SK-N-SH (cell line): ENCODE results near the gene COBLL1. TPM values are rescaled to one million over a fixed set of nuclear protein-coding genes. Genes with fewer than 3 reads are reported as not detected.
A peak's percentile ranks its signal among the peaks of the same experiment; 100 is the strongest.

Source experiments
- CTCF ChIA-PET: fragments of 300-600, 350-600 bp; formaldehyde crosslinking; extraction: SDS; loops from one replicate; lab custom pipeline; 2021; lab: Yijun Ruan, JAX
- POLR2A ChIA-PET: fragments of 350-600 bp; sonication (Branson Sonifier 250); formaldehyde crosslinking; extraction: SDS; loops from one replicate; lab custom pipeline; 2020; ENCODE audit warnings: antibody characterized with exemption, inconsistent platforms; lab: Yijun Ruan, JAX
- DNase-seq: peaks from one replicate; pipeline ENCODE4 v3.0.0; 2012
- H2AFZ ChIP-seq: fragments of 200-600 bp; sonication (generic); 2 replicates; pipeline ENCODE4 v1.8.1; 2016; ENCODE audit warnings: antibody characterized with exemption, mild to moderate bottlenecking, low read depth
- H3F3A ChIP-seq: fragments of 200-600 bp; sonication (generic); replicated peaks from 2 replicates; pipeline ENCODE3; 2016; ENCODE audit warnings: antibody characterized with exemption, mild to moderate bottlenecking; ENCODE audit not compliant: insufficient read depth
- H3K27ac ChIP-seq, 2 experiments: fragments of 200-500 bp in 1 of 2; fragments of 200-600 bp in 1 of 2; sonication (Bioruptor generic) in 1 of 2; sonication (generic), shearing (Covaris generic) in 1 of 2; 2 replicates each; pipeline versions ENCODE4 v1.5.1 to v1.6.1; 2014 to 2016; ENCODE audit warnings: low read depth in 2 of 2, inconsistent platforms in 1 of 2, low read length in 1 of 2, mild to moderate bottlenecking in 1 of 2, mixed read lengths in 1 of 2
- H3K27me3 ChIP-seq: fragments of 200-600 bp; sonication (generic), shearing (Covaris generic); 2 replicates; pipeline ENCODE4 v1.6.1; 2016; ENCODE audit warnings: mixed run types; ENCODE audit not compliant: insufficient read depth
- H3K36me3 ChIP-seq, 2 experiments: fragments of 200-500 bp in 1 of 2; fragments of 200-600 bp in 1 of 2; sonication (Bioruptor generic) in 1 of 2; sonication (generic) in 1 of 2; replicated peaks in 1 of 2; 2 replicates each; pipeline versions ENCODE3 to v1.5.1; 2014 to 2016; ENCODE audit warnings: low read length in 1 of 2, mild to moderate bottlenecking in 1 of 2; ENCODE audit not compliant: insufficient read depth in 2 of 2, control insufficient read depth in 1 of 2
- H3K4me1 ChIP-seq, 2 experiments: fragments of 200-500 bp in 1 of 2; fragments of 200-600 bp in 1 of 2; sonication (Bioruptor generic) in 1 of 2; sonication (generic), shearing (Covaris generic) in 1 of 2; 2 replicates each; pipeline versions ENCODE4 v1.5.1 to v1.6.1; 2014 to 2016; ENCODE audit warnings: low read depth in 1 of 2, low read length in 1 of 2, mixed run types in 1 of 2; ENCODE audit not compliant: insufficient read depth in 2 of 2, control insufficient read depth in 1 of 2
- H3K4me2 ChIP-seq: fragments of 200-600 bp; sonication (generic), shearing (Covaris generic); 2 replicates; pipeline ENCODE4 v1.6.1; 2017; ENCODE audit warnings: mixed run types
- H3K4me3 ChIP-seq, 2 experiments: fragments of 200-500 bp in 1 of 2; fragments of 200-600 bp in 1 of 2; sonication (Bioruptor generic) in 1 of 2; sonication (generic), shearing (Covaris generic) in 1 of 2; 2 replicates each; pipeline versions ENCODE4 v1.5.1 to v1.8.1; 2014 to 2016; ENCODE audit warnings: low read depth in 2 of 2, inconsistent platforms in 1 of 2, low read length in 1 of 2, mild to moderate bottlenecking in 1 of 2, mixed read lengths in 1 of 2, moderate library complexity in 1 of 2
- H3K79me2 ChIP-seq: fragments of 200-600 bp; sonication (generic); 2 replicates; pipeline ENCODE4 v1.8.1; 2017; ENCODE audit warnings: mild to moderate bottlenecking; ENCODE audit not compliant: insufficient read depth
- H3K9ac ChIP-seq: fragments of 200-600 bp; sonication (generic); 2 replicates; pipeline ENCODE4 v1.6.1; 2017; ENCODE audit warnings: mixed run types
- H3K9me2 ChIP-seq: fragments of 200-600 bp; sonication (generic); 2 replicates; pipeline ENCODE4 v1.6.1; 2017; ENCODE audit warnings: mixed run types
- H3K9me3 ChIP-seq: fragments of 200-600 bp; sonication (generic); 2 replicates; pipeline ENCODE4 v1.6.1; 2017; ENCODE audit warnings: mixed run types, mild to moderate bottlenecking, moderate library complexity
- H4K20me1 ChIP-seq: fragments of 200-600 bp; sonication (generic); 2 replicates; pipeline ENCODE4 v1.6.1; 2017; ENCODE audit warnings: mild to moderate bottlenecking, mixed run types; ENCODE audit not compliant: insufficient read depth
- CHD2 ChIP-seq: fragments of 150-350 bp; IDR thresholded peaks from 2 replicates; pipeline ENCODE4 v1.6.1; 2018; ENCODE audit warnings: low read length; ENCODE audit not compliant: partially characterized antibody
- CTCF ChIP-seq: fragments of 200-600 bp; sonication (generic); IDR thresholded peaks from 2 replicates; pipeline ENCODE4 v1.6.1; 2017; ENCODE audit warnings: antibody characterized with exemption, mild to moderate bottlenecking, moderate library complexity
- FOXJ3 ChIP-seq: sonication (generic); formaldehyde crosslinking; IDR thresholded peaks from 2 replicates; pipeline ENCODE4 v1.5.1; 2020; ENCODE audit warnings: mild to moderate bottlenecking, missing genetic modification reagents
- GATA2 ChIP-seq: sonication (generic); formaldehyde crosslinking; IDR thresholded peaks from 2 replicates; pipeline ENCODE4 v1.5.0; 2020; ENCODE audit warnings: mild to moderate bottlenecking, missing genetic modification reagents
- IRF3 ChIP-seq: fragments of 150-350 bp; IDR thresholded peaks from 2 replicates; pipeline ENCODE4 v1.6.1; 2016; ENCODE audit warnings: mild to moderate bottlenecking, low read depth, low read length
- MEF2A ChIP-seq: IDR thresholded peaks from 2 replicates; pipeline ENCODE4 v1.4.0; 2012; ENCODE audit warnings: low read depth, borderline replicate concordance
- POLR2AphosphoS5 ChIP-seq: IDR thresholded peaks from 2 replicates; pipeline ENCODE4 v1.6.1; 2012; ENCODE audit warnings: low read depth, low read length
- RCOR1 ChIP-seq: fragments of 150-350 bp; IDR thresholded peaks from 2 replicates; pipeline ENCODE4 v1.6.1; 2017; ENCODE audit warnings: antibody characterized with exemption, low read length
- REST ChIP-seq: IDR thresholded peaks from 2 replicates; pipeline ENCODE4 v1.6.1; 2012; ENCODE audit warnings: mild to moderate bottlenecking, low read depth, low read length, moderate library complexity
- RFX5 ChIP-seq: IDR thresholded peaks from 2 replicates; pipeline ENCODE4 v1.6.1; 2012; ENCODE audit warnings: mild to moderate bottlenecking, improper control_type of control experiment, low read length
- RXRA ChIP-seq: IDR thresholded peaks from 2 replicates; pipeline ENCODE4 v1.4.0; 2012; ENCODE audit warnings: low read depth, mild to moderate bottlenecking, borderline replicate concordance
- TAF1 ChIP-seq: IDR thresholded peaks from 2 replicates; pipeline ENCODE4 v1.6.1; 2012; ENCODE audit warnings: low read depth, mild to moderate bottlenecking, low read length, moderate library complexity, borderline replicate concordance
- ZBTB33 ChIP-seq: IDR thresholded peaks from 2 replicates; pipeline ENCODE4 v1.4.0; 2012; ENCODE audit warnings: low read depth, borderline replicate concordance
- WGBS: methylation state at CpG from one replicate; pipeline ENCODE4 v1.1.6; 2017; ENCODE audit warnings: low lambda C conversion rate; 5-methylcytosine and 5-hydroxymethylcytosine counted together
- polyA plus RNA-seq, 3 experiments: library from polyadenylated mRNA; depleted of rRNA; stranded (reverse); fragments of >200 nt; gene quantifications; 2 replicates each; pipeline ENCODE4 v1.2.3, GENCODE V29; 2012

The COBLL1 gene
- polyA plus RNA-seq, 1 of the 3 experiments (the other 2 are of a cell fraction) = 3.1 TPM

- no peak for TF ChIP-seq CTCF
- peak; percentile 75; the same call in 1 of the 2 replicates for TF ChIP-seq REST
- Histone ChIP-seq H3K4me1 (peaks cover 2 to 4% of the 10 kb centered on the region in 2 experiments; a peak in 2 of 4 replicates), H3K79me2 (no peaks in the 10 kb centered on the region), H3K36me3 (peaks cover 0 to 3% of the 10 kb centered on the region in 2 experiments), H3K4me2 (no peak overlapping the region), H3K27ac (no peak overlapping the region), H3K9me3 (no peaks in the 10 kb centered on the region), H3K9ac (no peak overlapping the region), H2AFZ (no peak overlapping the region), H3K9me2 (no peaks in the 10 kb centered on the region), H4K20me1 (no peaks in the 10 kb centered on the region), H3F3A (peaks cover 4% of the 10 kb centered on the region), H3K4me3 (no peak overlapping the region), H3K27me3 (no peaks in the 10 kb centered on the region)
- ChIA-PET POLR2A (no interaction called here), CTCF (interaction anchor here (0.8 to 4.0 kb wide), 13 partner anchors 9 to 194 kb away, joined by 3 to 24 read pairs (median 4); partner anchors contain the start of gene COBLL1)
- 83% methylated on average over 4 of the region's 4 CpGs for WGBS
- DNase-seq = no peak
These were observed 106.2 kb downstream of the COBLL1 start for GRCh38 chr2:164735309-164735919.

- no peaks in the 10 kb centered on the region for H3K9me2 ChIP-seq
- H3K9me3 ChIP-seq = no peaks in the 10 kb centered on the region
- H3K9ac ChIP-seq = no peak overlapping the region
- H3K4me1 ChIP-seq = peaks cover 0 to 2% of the 10 kb centered on the region in 2 experiments; a peak in 2 of 4 replicates
- H3K27ac ChIP-seq = no peak overlapping the region
- TF ChIP-seq RXRA = no peak
- TF ChIP-seq ZBTB33 = no peak
- TF ChIP-seq IRF3 = no peak
- TF ChIP-seq POLR2AphosphoS5 = no peak
- no peak for TF ChIP-seq FOXJ3 (CRISPR knock-in tag)
- TF ChIP-seq MEF2A = no peak
- TF ChIP-seq RFX5 = no peak
- TF ChIP-seq GATA2 = no peak
- TF ChIP-seq CHD2 = no peak
- no peak for TF ChIP-seq TAF1
- no peak for TF ChIP-seq RCOR1
- TF ChIP-seq, all 33 proteins: peak for 0
- 71% methylated on average over 3 of the region's 3 CpGs for WGBS
- CTCF ChIA-PET = interaction anchor here (1.1 to 3.3 kb wide), 4 partner anchors 15 to 184 kb away, joined by 3 to 20 read pairs (median 4); no protein-coding TSS in a partner anchor
- H2AFZ ChIP-seq = peak overlapping the region; percentile 27; the same call in 1 of the 2 replicates
- no peaks in the 10 kb centered on the region for H4K20me1 ChIP-seq
- H3K79me2 ChIP-seq = no peaks in the 10 kb centered on the region
- no peaks in the 10 kb centered on the region for H3K27me3 ChIP-seq
- no peak overlapping the region for H3K4me2 ChIP-seq
- no peak overlapping the region for H3K4me3 ChIP-seq
- H3K36me3 ChIP-seq = peaks cover 0 to 3% of the 10 kb centered on the region in 2 experiments
- DNase-seq = no peak
- peaks cover 4% of the 10 kb centered on the region for H3F3A ChIP-seq
- POLR2A ChIA-PET = no interaction called here
These were observed 107.4 kb downstream of the COBLL1 start for GRCh38 chr2:164734196-164734595.
